K562 (cell line): ENCODE measurements around the gene ZNF77. TPM values are rescaled to one million over a fixed set of nuclear protein-coding genes. Genes with fewer than 3 reads are reported as not detected.

Experiments used
- ATAC-seq: fragments of 200-7000 bp; cut with Tn5 transposase; 3 replicates; pipeline ENCODE4 v1.9.1; 2020; ENCODE audit warnings: moderate library complexity
- BruUV-seq: library from RNA; stranded (reverse); fragments of 400-500 nt; replicated peaks from 2 replicates; lab custom pipeline; 2021; lab: Mats Ljungman, UMichigan
- CTCF ChIA-PET: fragments of 300-600 bp; formaldehyde crosslinking; extraction: SDS; loops from one replicate; lab custom pipeline; 2021; ENCODE audit warnings: low intra/inter-chr PET ratio; lab: Yijun Ruan, JAX
- POLR2A ChIA-PET: fragments of 300-600, 350-650 bp; sonication (Branson Sonifier 250); formaldehyde crosslinking; extraction: SDS; loops from one replicate; lab custom pipeline; 2021; ENCODE audit warnings: antibody characterized with exemption, inconsistent platforms; lab: Yijun Ruan, JAX
- DNase-seq, 4 experiments: peaks; one replicate each; pipeline versions ENCODE4 v3.0.0 to v3.0.0-alpha.2; 2011 to 2018; ENCODE audit warnings: low spot score in 3 of 4, mixed read lengths in 3 of 4; ENCODE audit errors: extremely low read depth in 1 of 4
- FAIRE-seq: peaks from 2 replicates; lab custom pipeline; 2011; peaks lifted over from hg19 to GRCh38; lab: Jason Lieb, UNC
- H2AFZ ChIP-seq: 2 replicates; pipeline ENCODE4 v1.6.0; 2011; ENCODE audit warnings: low read depth, low read length, control low read depth, inconsistent platforms
- H3K27ac ChIP-seq: fragments of 200-600 bp; 3 replicates; pipeline ENCODE4 v1.8.0; 2011; ENCODE audit warnings: low read depth, mild to moderate bottlenecking, control low read depth, inconsistent platforms, low read length, moderate library complexity, mixed read lengths; ENCODE audit errors: extremely low read depth
- H3K27me3 ChIP-seq, 2 experiments: fragments of 300-600 bp in 1 of 2; 2 replicates in 1 of 2; 3 replicates in 1 of 2; pipeline versions ENCODE4 v1.6.0 to v1.8.0; 2011; ENCODE audit warnings: inconsistent platforms in 2 of 2, low read length in 2 of 2, mild to moderate bottlenecking in 1 of 2, mixed read lengths in 1 of 2, moderate library complexity in 1 of 2; ENCODE audit not compliant: control insufficient read depth in 2 of 2, insufficient read depth in 2 of 2
- H3K36me3 ChIP-seq: fragments of 300-600 bp; 3 replicates; pipeline ENCODE4 v1.8.0; 2011; ENCODE audit warnings: mild to moderate bottlenecking, low read length, inconsistent platforms; ENCODE audit not compliant: control insufficient read depth, insufficient read depth
- H3K4me1 ChIP-seq, 2 experiments: fragments of 200-600 bp in 1 of 2; replicated peaks in 1 of 2; 2 replicates in 1 of 2; 3 replicates in 1 of 2; pipeline versions ENCODE4 v1.5.1 to v1.8.0; 2011; ENCODE audit warnings: inconsistent platforms in 2 of 2, low read length in 2 of 2, mild to moderate bottlenecking in 1 of 2, mixed read lengths in 1 of 2, moderate library complexity in 1 of 2; ENCODE audit not compliant: control insufficient read depth in 2 of 2, insufficient read depth in 2 of 2
- H3K4me2 ChIP-seq: 2 replicates; pipeline ENCODE4 v1.6.1; 2011; ENCODE audit warnings: low read length, control low read depth, inconsistent platforms, mixed read lengths; ENCODE audit not compliant: insufficient read depth
- H3K4me3 ChIP-seq: fragments of 200-600 bp; sonication (generic), shearing (Covaris generic); 2 replicates; pipeline ENCODE4 v1.5.1; 2016; ENCODE audit warnings: control low read depth, inconsistent platforms
- H3K79me2 ChIP-seq: fragments of 200-600 bp; 3 replicates; pipeline ENCODE4 v1.8.0; 2011; ENCODE audit warnings: low read length, inconsistent platforms; ENCODE audit not compliant: control insufficient read depth, insufficient read depth
- H3K9ac ChIP-seq, 2 experiments: 2 replicates each; pipeline versions ENCODE4 v1.6.0 to v1.6.1; 2011; ENCODE audit warnings: low read depth in 2 of 2, low read length in 2 of 2, control low read depth in 1 of 2, inconsistent platforms in 1 of 2, mild to moderate bottlenecking in 1 of 2, mixed read lengths in 1 of 2; ENCODE audit not compliant: insufficient read depth in 1 of 2
- H3K9me1 ChIP-seq: one replicate; pipeline ENCODE4 v1.6.0; 2011; ENCODE audit warnings: inconsistent platforms, mild to moderate bottlenecking, low read length, moderate library complexity; ENCODE audit not compliant: control insufficient read depth, insufficient read depth
- H3K9me3 ChIP-seq: replicated peaks from 2 replicates; pipeline ENCODE4 v1.5.1; 2011; ENCODE audit warnings: low read depth, low read length, inconsistent platforms; ENCODE audit not compliant: control insufficient read depth, insufficient read depth
- H4K20me1 ChIP-seq: replicated peaks from 2 replicates; pipeline ENCODE4 v1.6.1; 2011; ENCODE audit warnings: low read length, inconsistent platforms, mixed read lengths; ENCODE audit not compliant: control insufficient read depth, insufficient read depth
- AFF4 ChIP-seq: sonication (generic); formaldehyde crosslinking; IDR thresholded peaks from 2 replicates; pipeline ENCODE4 v1.8.0; 2023; ENCODE audit warnings: mild to moderate bottlenecking, missing genetic modification reagents
- CBX3 ChIP-seq, 2 experiments: IDR thresholded peaks; 1 replicate in 1 of 2; 2 replicates in 1 of 2; pipeline ENCODE4 v1.6.1; 2012; ENCODE audit warnings: inconsistent platforms in 2 of 2, low read length in 2 of 2, borderline replicate concordance in 1 of 2, control low read depth in 1 of 2
- EP400 ChIP-seq: fragments of 450-650 bp; IDR thresholded peaks from 2 replicates; pipeline ENCODE4 v1.6.1; 2017; ENCODE audit warnings: antibody characterized with exemption, mild to moderate bottlenecking, moderate library complexity
- ETS1 ChIP-seq: conservative IDR thresholded peaks from 2 replicates; pipeline ENCODE4 v1.6.1; 2011; ENCODE audit warnings: low read depth, mild to moderate bottlenecking, low read length; ENCODE audit not compliant: control insufficient read depth
- EZH2 ChIP-seq: IDR thresholded peaks from 2 replicates; pipeline ENCODE4 v1.6.1; 2012; ENCODE audit warnings: low read depth, mild to moderate bottlenecking, inconsistent platforms, low read length, borderline replicate concordance
- GTF2F1 ChIP-seq: IDR thresholded peaks from 2 replicates; pipeline ENCODE4 v1.6.1; 2011; ENCODE audit warnings: low read depth, low read length, improper control_type of control experiment
- HIVEP1 ChIP-seq: fragments of 250-450 bp; sonication (Bioruptor Pico); IDR thresholded peaks from 2 replicates; pipeline ENCODE4 v1.4.0; 2020; ENCODE audit warnings: mild to moderate bottlenecking
- HNRNPL ChIP-seq: fragments of 200-400 bp; formaldehyde crosslinking; IDR thresholded peaks from 2 replicates; pipeline ENCODE4 v1.6.1; 2017; ENCODE audit warnings: low read depth, mild to moderate bottlenecking, low read length
- MLLT1 ChIP-seq, 2 experiments: fragments of 450-650 bp; IDR thresholded peaks; 2 replicates each; pipeline ENCODE4 v1.6.1; 2016
- MTA3 ChIP-seq: fragments of 450-650 bp; formaldehyde crosslinking; IDR thresholded peaks from 2 replicates; pipeline ENCODE4 v1.6.1; 2017; ENCODE audit warnings: mild to moderate bottlenecking, borderline replicate concordance
- NR2F6 ChIP-seq: fragments of 450-650 bp; formaldehyde crosslinking; IDR thresholded peaks from 2 replicates; pipeline ENCODE4 v1.4.0; 2020; ENCODE audit warnings: mild to moderate bottlenecking
- PURB ChIP-seq: sonication (generic); formaldehyde crosslinking; IDR thresholded peaks from 2 replicates; pipeline ENCODE4 v1.9.0; 2021; ENCODE audit warnings: low read depth, mild to moderate bottlenecking, missing genetic modification reagents
- RBM17 ChIP-seq: fragments of 200-400 bp; formaldehyde crosslinking; IDR thresholded peaks from 2 replicates; pipeline ENCODE4 v1.6.1; 2017; ENCODE audit warnings: low read depth, mild to moderate bottlenecking, low read length, borderline replicate concordance
- TEAD2 ChIP-seq: fragments of 450-650 bp; IDR thresholded peaks from 2 replicates; pipeline ENCODE4 v1.6.1; 2016; ENCODE audit warnings: missing genetic modification characterization, control low read depth, missing compliant biosample characterization
- WHSC1 ChIP-seq: IDR thresholded peaks from one replicate; pipeline ENCODE4 v1.6.1; 2012; ENCODE audit warnings: low read length, control low read depth, inconsistent platforms
- WGBS: fragments of 100-300 bp; shearing (Covaris generic); methylation state at CpG from one replicate; pipeline ENCODE4 v1.1.6; 2016; ENCODE audit warnings: low coverage, mixed read lengths; ENCODE audit not compliant: insufficient coverage; ENCODE audit errors: missing lambda C conversion rate; 5-methylcytosine and 5-hydroxymethylcytosine counted together
- in situ Hi-C: fragments of 300-500 bp; cut with MboI; formaldehyde crosslinking; loops from 4 replicates; pipeline ENCODE4 v1.15.0; 2018; ENCODE audit warnings: inconsistent platforms, mixed read lengths
- intact Hi-C: fragments of 100-400 bp; cut with micrococcal nuclease; formaldehyde crosslinking; loops from 2 replicates; pipeline ENCODE4 v1.14.2; 2022
- polyA plus RNA-seq, 8 experiments: library from polyadenylated mRNA; depleted of rRNA in 4 of 8; stranded (reverse) in 5 of 8; unstranded in 3 of 8; fragments of >200 nt; fragmentation: Nextera tagmentation in 2 of 8; fragmentation: Illumina TruSeq in 1 of 8; extraction: Ambion mirVana in 2 of 8; extraction: Trizol in 1 of 8; gene quantifications; 2 replicates each; pipeline versions ENCODE4 v1.2.1 to v1.2.3, GENCODE V29; 2011 to 2014; ENCODE audit warnings: inconsistent platforms in 1 of 8, missing spikeins in 1 of 8
- total RNA-seq, 7 experiments: library from RNA; depleted of rRNA in 6 of 7; stranded (reverse); fragments of >200 nt in 6 of 7; fragmentation: Illumina TruSeq in 2 of 7; extraction: Trizol in 2 of 7; gene quantifications; 2 replicates each; pipeline versions ENCODE4 v1.2.1 to v1.2.3, GENCODE V29; 2011 to 2021; ENCODE audit warnings: low replicate concordance in 1 of 7

Gene ZNF77
- total and polyA plus RNA-seq, 9 of the 15 experiments (the other 6 are each of a cell fraction or from before 2014, with no cell fraction given): 4.3 to 14.5 (median 7.7) TPM

GRCh38 chr19:2993579-2993978, 48.8 kb upstream of the ZNF77 start:
- Histone ChIP-seq H3K9me1 (no peaks in the 10 kb centered on the region), H3K4me1 (peaks cover 0 to 17% of the 10 kb centered on the region in 2 experiments; a peak in 3 of 5 replicates), H3K4me3 (no peak overlapping the region), H3K27me3 (peaks cover 0 to 7% of the 10 kb centered on the region in 2 experiments; a peak in 1 of 5 replicates), H3K9ac (0 out of 4 replicates have a peak overlapping the region, but pooled peaks of 1 of the 2 experiments have one; percentile 70), H2AFZ (no peak overlapping the region), H3K79me2 (no peaks in the 10 kb centered on the region), H3K4me2 (no peak overlapping the region), H3K27ac (no peak overlapping the region), H4K20me1 (no peaks in the 10 kb centered on the region; the same call in 1 of the 2 replicates), H3K9me3 (0 out of 2 replicates have a peak, but pooled peaks cover 2% of the 10 kb centered on the region), H3K36me3 (no peaks in the 10 kb centered on the region)
- DNase-seq: peak in 2 of 4 experiments; percentile 45 to 56
- in situ Hi-C loops: no loop called here
- WGBS: 63% methylated on average over 2 of the region's 9 CpGs
- ATAC-seq: peak; percentile 54
- ChIA-PET POLR2A (no interaction called here), CTCF (no interaction called here)
- no TSS peak for BruUV-seq
- no peak for FAIRE-seq
- intact Hi-C loops: no loop called here
- TF ChIP-seq HNRNPL (no peak), HIVEP1 (no peak), MTA3 (no peak), MLLT1 (IDR thresholded peaks at IDR 0.05) (no peak), WHSC1 (no peak), EP400 (no peak), CBX3 (IDR thresholded peaks at IDR 0.05; ENCODE audit: borderline replicate concordance in 1 of 2, low read length in 2 of 2) (no peak), NR2F6 (no peak), GTF2F1 (no peak), EZH2 (no peak), AFF4 (no peak), ETS1 (no peak), RBM17 (no peak), PURB (no peak), TEAD2 (tag) (no peak)
